Stimulated activated CD4-positive, alpha-beta T cell treated with anti-CD3 and anti-CD28 coated beads, Interleukin-12 subunit alpha, Interleukin-12 subunit beta, amount 100 ng/mL, for 48 hours (primary cell): ENCODE data around the gene NKAIN1.
A peak's percentile ranks its signal among the peaks of the same experiment; 100 is the strongest.
"Not testable (repeated sequence)": the region's sequence is repeated elsewhere in the genome, so short reads cannot be mapped to it uniquely, and the experiment has no call there.

Source experiments
- DNase-seq, 3 donors: peaks; one replicate each; pipeline ENCODE4 v3.0.0-alpha.2; 2020; ENCODE audit warnings: low read depth in 2 of 3, low spot score in 1 of 3

Gene NKAIN1

GRCh38 chr1:31154632-31155215 is 85.0 kb downstream of the NKAIN1 start:
- DNase-seq: peak; percentile 62 to 73 (median 63)

- no peak for DNase-seq
Observed at GRCh38 chr1:31154000-31154631, 85.6 kb downstream of the NKAIN1 start.

GRCh38 chr1:31153423-31153822 is 86.3 kb downstream of the NKAIN1 start:
- no peak for DNase-seq

- no peak for DNase-seq
Observed at GRCh38 chr1:31152181-31152795, 87.4 kb downstream of the NKAIN1 start.

- DNase-seq: no peak
Observed at GRCh38 chr1:31151402-31151801, 88.3 kb downstream of the NKAIN1 start.

GRCh38 chr1:31148409-31148808 is 91.3 kb downstream of the NKAIN1 start:
- no peak for DNase-seq

- DNase-seq: no peak
Observed at GRCh38 chr1:31145648-31146047, 94.0 kb downstream of the NKAIN1 start.

GRCh38 chr1:31144442-31144841 is 95.2 kb downstream of the NKAIN1 start:
- no peak for DNase-seq

- DNase-seq: no peak
Observed at GRCh38 chr1:31143455-31143854, 96.2 kb downstream of the NKAIN1 start.

- DNase-seq: no peak
Observed at GRCh38 chr1:31142406-31142805, 97.3 kb downstream of the NKAIN1 start.

- DNase-seq: no peak
Observed at GRCh38 chr1:31140299-31140698, 99.4 kb downstream of the NKAIN1 start.

GRCh38 chr1:31138797-31139521 is 100.7 kb downstream of the NKAIN1 start:
- DNase-seq: not testable (repeated sequence)

GRCh38 chr1:31137873-31138272 is 101.8 kb downstream of the NKAIN1 start:
- not testable (repeated sequence) for DNase-seq

- DNase-seq: no peak
Observed at GRCh38 chr1:31135973-31136600, 103.6 kb downstream of the NKAIN1 start.

- DNase-seq: no peak
Observed at GRCh38 chr1:31133368-31133767, 106.3 kb downstream of the NKAIN1 start.
